Transverse colon (tissue), 4 donors: Measurements from ENCODE around the gene KIAA1958. TPM values are rescaled to one million over a fixed set of nuclear protein-coding genes. Genes with fewer than 3 reads are reported as not detected.

Experiments
- DNase-seq: peaks from one replicate; pipeline ENCODE4 v3.0.0-alpha.2; 2019
- H3K27ac ChIP-seq, 4 donors: fragments of 200-600 bp; sonication (generic); 2 replicates each; pipeline ENCODE4 v1.5.1; 2016 to 2018; ENCODE audit warnings: inconsistent platforms in 4 of 4
- H3K27me3 ChIP-seq: fragments of 200-600 bp; sonication (generic); 2 replicates; pipeline ENCODE4 v1.5.1; 2017; ENCODE audit warnings: inconsistent platforms
- H3K36me3 ChIP-seq, 4 donors: fragments of 200-600 bp; sonication (generic); 2 replicates each; pipeline ENCODE4 v1.5.1; 2017 to 2019; ENCODE audit warnings: inconsistent platforms in 4 of 4
- H3K4me1 ChIP-seq, 4 donors: fragments of 200-600 bp; sonication (generic); 2 replicates each; pipeline ENCODE4 v1.5.1; 2017 to 2020; ENCODE audit warnings: inconsistent platforms in 4 of 4
- H3K4me3 ChIP-seq, 4 donors: fragments of 200-600 bp; sonication (generic); 1 replicate in 1 of 4; 2 replicates in 3 of 4; pipeline versions ENCODE4 v1.5.1 to v1.6.1; 2017 to 2019; ENCODE audit warnings: inconsistent platforms in 4 of 4
- H3K9me3 ChIP-seq, 2 donors: fragments of 200-600 bp; sonication (generic); 2 replicates each; pipeline ENCODE4 v1.5.1; 2017 to 2019; ENCODE audit warnings: inconsistent platforms in 2 of 2
- EP300 ChIP-seq: sonication (generic); formaldehyde crosslinking; IDR thresholded peaks from one replicate; pipeline ENCODE4 v1.6.1; 2017; ENCODE audit warnings: antibody characterized with exemption, low read depth
- POLR2A ChIP-seq: fragments of 450-650 bp; IDR thresholded peaks from one replicate; pipeline ENCODE4 v1.6.1; 2016; ENCODE audit warnings: antibody characterized with exemption, mild to moderate bottlenecking, moderate library complexity
- POLR2AphosphoS5 ChIP-seq, 3 donors: sonication (generic); formaldehyde crosslinking; IDR thresholded peaks; one replicate each; pipeline ENCODE4 v1.6.1; 2016; ENCODE audit warnings: antibody characterized with exemption in 3 of 3
- WGBS, 2 donors: methylation state at CpG; one replicate each; pipeline ENCODE4 v1.1.5; 2018; ENCODE audit warnings: low coverage in 1 of 2; 5-methylcytosine and 5-hydroxymethylcytosine counted together
- in situ Hi-C, 4 donors: fragments of 200-750 bp; cut with MboI; loops; one replicate each; pipeline versions ENCODE4 v1.15.0 to v1.15.1; 2017; ENCODE audit warnings: low sequenced_read_pairs in 3 of 4, low pct_ligation_motif_present in 1 of 4, low pct_unique_long_range_greater_than_20kb in 1 of 4
- intact Hi-C: fragments of 100-400 bp; cut with DNase I; formaldehyde crosslinking; loops from one replicate; pipeline ENCODE4 v1.15.1; 2023; ENCODE audit warnings: low total_unique reads
- total RNA-seq, 4 donors: library from RNA; depleted of rRNA; stranded (reverse); fragments of >200 nt; gene quantifications; one replicate each; pipeline ENCODE4 v1.1.0, GENCODE V29; 2016
- TF ChIP-seq, protein P1 (sequence below), 5 experiments: fragments of 200-600 bp in 3 of 5; fragments of 450-650 bp in 2 of 5; sonication (generic) in 3 of 5; IDR thresholded peaks; 1 replicate in 2 of 5; 2 replicates in 3 of 5; pipeline ENCODE4 v1.5.1; 2016 to 2017; ENCODE audit warnings: antibody characterized with exemption in 5 of 5, inconsistent platforms in 3 of 5, mild to moderate bottlenecking in 2 of 5, moderate library complexity in 1 of 5

The KIAA1958 gene
- total RNA-seq, 4 donors from 2014 or later = 5.0 to 12.4 (median 9.4) TPM

- no peak for DNase-seq
- H3K36me3 ChIP-seq = no peaks in the 10 kb centered on the region
- intact Hi-C loops (no loop called here), in situ Hi-C loops (no loop called here)
- H3K4me1 ChIP-seq = no peaks in the 10 kb centered on the region
- TF ChIP-seq, protein P1, sequence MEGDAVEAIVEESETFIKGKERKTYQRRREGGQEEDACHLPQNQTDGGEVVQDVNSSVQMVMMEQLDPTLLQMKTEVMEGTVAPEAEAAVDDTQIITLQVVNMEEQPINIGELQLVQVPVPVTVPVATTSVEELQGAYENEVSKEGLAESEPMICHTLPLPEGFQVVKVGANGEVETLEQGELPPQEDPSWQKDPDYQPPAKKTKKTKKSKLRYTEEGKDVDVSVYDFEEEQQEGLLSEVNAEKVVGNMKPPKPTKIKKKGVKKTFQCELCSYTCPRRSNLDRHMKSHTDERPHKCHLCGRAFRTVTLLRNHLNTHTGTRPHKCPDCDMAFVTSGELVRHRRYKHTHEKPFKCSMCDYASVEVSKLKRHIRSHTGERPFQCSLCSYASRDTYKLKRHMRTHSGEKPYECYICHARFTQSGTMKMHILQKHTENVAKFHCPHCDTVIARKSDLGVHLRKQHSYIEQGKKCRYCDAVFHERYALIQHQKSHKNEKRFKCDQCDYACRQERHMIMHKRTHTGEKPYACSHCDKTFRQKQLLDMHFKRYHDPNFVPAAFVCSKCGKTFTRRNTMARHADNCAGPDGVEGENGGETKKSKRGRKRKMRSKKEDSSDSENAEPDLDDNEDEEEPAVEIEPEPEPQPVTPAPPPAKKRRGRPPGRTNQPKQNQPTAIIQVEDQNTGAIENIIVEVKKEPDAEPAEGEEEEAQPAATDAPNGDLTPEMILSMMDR (IDR thresholded peaks at IDR 0.05) = no peak
- TF ChIP-seq POLR2AphosphoS5 (IDR thresholded peaks at IDR 0.05) = no peak
- no peak for TF ChIP-seq POLR2A
- no peak for TF ChIP-seq EP300
- 82% methylated on average over 3 of the region's 3 CpGs; no CpG with 5 or more reads in 1 of the 2 donors for WGBS, 2 donors
- H3K27me3 ChIP-seq = no peaks in the 10 kb centered on the region
- H3K9me3 ChIP-seq = no peaks in the 10 kb centered on the region
- H3K27ac ChIP-seq = no peak overlapping the region
- no peak overlapping the region for H3K4me3 ChIP-seq
Measured at GRCh38 chr9:112655668-112656067, 169.0 kb downstream of the KIAA1958 start.

GRCh38 chr9:112659906-112660305, 173.3 kb downstream of the KIAA1958 start:
- in situ Hi-C loops (no loop called here), intact Hi-C loops (no loop called here)
- TF ChIP-seq EP300 (no peak), POLR2A (no peak), POLR2AphosphoS5 (IDR thresholded peaks at IDR 0.05) (no peak)
- TF ChIP-seq, protein P1 (IDR thresholded peaks at IDR 0.05) = no peak
- H3K4me3 ChIP-seq = no peak overlapping the region
- H3K27me3 ChIP-seq = no peaks in the 10 kb centered on the region
- no peaks in the 10 kb centered on the region for H3K9me3 ChIP-seq
- H3K27ac ChIP-seq = no peak overlapping the region
- 97 to 100% methylated on average over 2 to 12 of the region's 12 CpGs for WGBS, 2 donors
- H3K36me3 ChIP-seq = no peaks in the 10 kb centered on the region
- DNase-seq = no peak
- H3K4me1 ChIP-seq = no peaks in the 10 kb centered on the region

- H3K4me1 ChIP-seq = no peaks in the 10 kb centered on the region
- no peaks in the 10 kb centered on the region for H3K9me3 ChIP-seq
- H3K36me3 ChIP-seq = no peaks in the 10 kb centered on the region
- 92% methylated on average over 2 to 5 of the region's 5 CpGs for WGBS, 2 donors
- no peak overlapping the region for H3K27ac ChIP-seq
- TF ChIP-seq POLR2AphosphoS5 (IDR thresholded peaks at IDR 0.05) (no peak), POLR2A (no peak)
- DNase-seq = no peak
- no peaks in the 10 kb centered on the region for H3K27me3 ChIP-seq
- H3K4me3 ChIP-seq = no peak overlapping the region
- intact Hi-C loops (no loop called here), in situ Hi-C loops (no loop called here)
Measured at GRCh38 chr9:112663681-112664080, 177.1 kb downstream of the KIAA1958 start.

- H3K27ac ChIP-seq = no peak overlapping the region
- 89 to 93% methylated on average over 2 to 3 of the region's 3 CpGs for WGBS, 2 donors
- no peak for DNase-seq
- no peaks in the 10 kb centered on the region for H3K27me3 ChIP-seq
- no peak overlapping the region for H3K4me3 ChIP-seq
- in situ Hi-C loops = no loop called here
- no peaks in the 10 kb centered on the region for H3K36me3 ChIP-seq
- H3K9me3 ChIP-seq = no peaks in the 10 kb centered on the region
- TF ChIP-seq, protein P1 (IDR thresholded peaks at IDR 0.05) = no peak
- TF ChIP-seq EP300 (no peak), POLR2AphosphoS5 (IDR thresholded peaks at IDR 0.05) (no peak), POLR2A (no peak)
- no peaks in the 10 kb centered on the region for H3K4me1 ChIP-seq
- intact Hi-C loops = no loop called here
Measured at GRCh38 chr9:112664531-112664930, 177.9 kb downstream of the KIAA1958 start.

GRCh38 chr9:112665347-112665746, 178.7 kb downstream of the KIAA1958 start:
- no peak overlapping the region for H3K4me3 ChIP-seq
- H3K36me3 ChIP-seq = no peaks in the 10 kb centered on the region
- H3K4me1 ChIP-seq = no peaks in the 10 kb centered on the region
- TF ChIP-seq EP300 (no peak), POLR2AphosphoS5 (IDR thresholded peaks at IDR 0.05) (no peak), POLR2A (no peak)
- TF ChIP-seq, protein P1 (IDR thresholded peaks at IDR 0.05) = no peak
- H3K9me3 ChIP-seq = no peaks in the 10 kb centered on the region
- intact Hi-C loops (no loop called here), in situ Hi-C loops (no loop called here)
- no peak for DNase-seq
- no peaks in the 10 kb centered on the region for H3K27me3 ChIP-seq
- 82% methylated on average over 4 of the region's 4 CpGs for WGBS, 2 donors
- H3K27ac ChIP-seq = no peak overlapping the region
